Stimulated activated CD4-positive, alpha-beta T cell treated with anti-CD3 and anti-CD28 coated beads, Interleukin-4, amount 100 ng/mL, for 4 hours (primary cell): ENCODE measurements around the gene PABPC3.

Source experiments
- DNase-seq, 2 experiments: peaks; one replicate each; pipeline ENCODE4 v3.0.0-alpha.2; 2020

PABPC3 gene

DNA sequence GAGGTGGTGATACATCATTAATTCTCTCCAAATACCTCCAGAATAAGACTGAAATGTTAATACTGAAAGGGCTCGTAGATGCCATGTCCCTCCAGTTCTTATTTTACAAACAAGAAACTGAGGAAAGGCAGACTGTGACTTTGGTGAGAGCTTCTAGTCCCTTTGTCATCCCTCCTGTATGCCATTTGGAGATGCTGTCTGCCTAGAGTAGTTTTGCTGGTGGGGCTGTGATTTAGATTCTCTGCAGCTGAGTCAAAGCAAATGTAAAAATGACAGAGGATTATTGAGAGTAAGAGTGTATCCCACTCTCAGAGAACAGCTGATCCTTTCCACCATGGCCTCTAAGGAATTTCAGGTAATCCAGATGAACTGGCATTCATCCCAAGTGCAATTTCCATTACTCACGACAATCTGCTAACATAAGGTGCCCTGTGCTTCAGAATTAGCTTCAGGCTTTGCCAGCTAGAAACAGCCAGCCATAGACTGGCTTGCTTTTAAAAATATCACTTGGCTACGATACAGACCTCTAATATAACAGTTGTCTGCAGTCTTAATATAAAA is 16.8 kb downstream of the PABPC3 start:
- no peak for DNase-seq

DNA sequence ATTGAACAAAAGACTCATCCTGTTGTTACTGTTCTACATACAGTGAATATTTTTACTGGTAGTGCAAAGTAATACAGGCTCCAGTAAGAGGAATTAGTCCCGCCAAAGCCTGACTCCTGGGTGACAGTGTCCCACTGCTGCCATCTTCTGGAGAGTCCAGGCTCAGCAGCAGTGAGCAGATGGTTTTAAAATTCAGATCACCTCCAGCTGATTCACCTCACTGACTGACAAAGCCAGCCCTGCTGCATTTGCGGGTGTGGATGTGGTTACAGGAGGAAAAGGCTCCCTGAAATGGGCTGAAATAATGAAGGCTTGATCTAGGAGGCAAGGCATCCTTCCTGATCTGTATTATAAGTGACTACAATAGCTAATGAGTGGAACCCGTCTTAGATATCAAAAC is 18.3 kb downstream of the PABPC3 start:
- peak; percentile 36 to 38 for DNase-seq

DNA sequence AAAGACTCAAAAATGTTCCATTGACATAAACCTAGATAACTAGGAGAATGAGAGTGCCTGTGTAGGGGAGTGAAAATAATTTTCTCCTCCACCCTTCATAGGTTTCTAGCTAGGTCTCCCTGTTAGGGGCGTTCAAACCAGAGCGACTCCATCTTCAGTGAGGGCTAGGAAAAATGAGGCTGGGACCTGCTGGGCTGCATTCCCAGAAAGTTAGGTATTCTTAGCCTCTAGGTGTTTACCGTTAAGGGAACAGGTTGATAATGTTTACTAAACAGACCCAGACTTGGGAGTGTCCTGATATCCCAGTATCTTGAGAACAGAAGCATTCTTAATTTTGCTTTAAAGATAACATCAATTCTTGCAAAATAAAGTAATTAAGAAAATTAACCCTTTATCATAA is 20.1 kb downstream of the PABPC3 start:
- DNase-seq = no peak

DNA sequence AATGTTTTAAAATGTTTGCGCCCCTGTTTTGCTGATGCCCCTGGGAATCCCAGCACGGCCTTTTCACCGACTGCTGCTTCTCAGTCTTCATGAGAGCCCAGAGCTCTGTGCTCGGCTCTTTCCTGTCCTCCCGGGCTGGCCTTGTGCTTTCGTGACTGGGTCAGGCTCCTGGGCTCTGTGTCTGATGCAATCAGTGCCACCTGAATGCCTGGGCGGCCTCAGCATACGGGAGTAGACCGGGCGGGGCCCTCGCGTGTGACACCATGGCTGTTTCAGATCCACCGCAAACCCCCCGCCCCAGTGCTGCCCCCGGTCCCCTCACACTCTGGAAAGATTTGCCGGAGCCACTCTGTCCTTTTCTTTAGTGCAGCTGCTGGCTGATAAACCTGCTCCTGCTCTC is 21.4 kb downstream of the PABPC3 start:
- no peak for DNase-seq

DNA sequence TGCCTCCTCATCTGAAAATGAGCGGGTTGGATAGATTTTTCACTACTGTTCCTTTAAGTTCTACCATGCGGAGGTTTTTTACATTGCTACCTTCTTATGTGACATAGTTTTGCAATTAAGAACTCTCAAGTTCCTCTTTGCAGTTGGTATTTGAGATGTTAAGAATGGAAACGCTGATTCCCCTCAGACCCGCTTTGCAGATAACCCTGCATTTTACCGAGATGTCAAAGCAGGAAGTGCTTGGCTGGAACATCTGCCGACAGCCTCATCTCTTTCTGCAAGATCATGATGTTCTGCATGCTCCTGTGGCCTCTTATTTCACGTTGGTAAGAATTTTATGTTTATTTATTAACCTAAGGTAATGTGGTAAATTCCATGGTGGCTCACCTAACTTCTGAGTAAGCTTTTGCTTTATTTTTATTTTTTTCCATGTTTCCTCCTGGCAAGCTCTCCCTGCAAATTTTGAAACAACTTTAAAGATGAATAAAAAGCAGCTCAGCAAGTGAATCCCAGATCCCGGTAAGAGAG is 22.5 kb downstream of the PABPC3 start:
- DNase-seq = no peak

DNA sequence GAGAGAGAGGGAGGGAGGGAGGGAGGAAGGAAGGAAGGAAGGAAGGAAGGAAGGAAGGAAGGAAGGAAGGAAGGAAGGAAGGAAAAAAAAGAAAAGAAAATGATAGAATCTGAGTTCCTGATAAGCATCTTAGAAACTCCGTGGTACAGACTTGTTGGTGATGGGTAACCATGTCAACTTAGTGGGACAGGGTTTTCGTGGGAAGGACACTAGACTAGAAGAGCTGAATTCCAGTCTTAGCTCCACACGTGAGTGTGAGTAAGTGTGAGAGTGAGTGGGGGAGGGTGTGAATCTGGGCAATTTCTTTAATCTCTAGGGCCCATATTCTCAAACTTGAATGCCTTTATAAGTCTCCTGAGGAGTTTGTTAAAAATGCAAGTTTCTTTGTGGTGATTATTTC is 35.0 kb downstream of the PABPC3 start:
- no peak for DNase-seq

DNA sequence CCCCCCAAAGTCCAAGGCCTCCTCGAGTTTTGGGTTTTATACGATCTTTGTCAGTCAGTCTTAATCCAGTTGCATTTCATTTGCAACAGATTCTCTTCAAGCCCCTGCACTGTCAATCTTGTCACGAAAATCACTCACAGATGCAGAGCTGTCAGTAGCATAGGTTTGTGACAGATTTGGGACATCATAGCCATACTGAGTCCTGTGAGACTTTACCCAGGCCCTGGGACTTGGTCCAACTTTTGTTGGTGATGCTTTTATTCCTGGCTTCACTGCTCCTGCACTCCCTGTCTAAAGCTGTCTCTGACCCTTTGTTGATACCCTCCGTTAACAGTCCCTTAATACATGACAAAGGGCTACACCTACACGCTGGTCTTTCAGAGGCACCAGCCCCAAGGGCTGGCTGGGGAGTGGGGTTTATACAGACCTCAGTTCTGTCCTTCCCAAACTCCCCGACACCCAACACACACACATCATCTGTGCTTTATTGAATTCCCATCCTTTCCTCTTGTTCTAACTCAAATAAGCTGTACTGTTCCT is 36.0 kb downstream of the PABPC3 start:
- no peak for DNase-seq

DNA sequence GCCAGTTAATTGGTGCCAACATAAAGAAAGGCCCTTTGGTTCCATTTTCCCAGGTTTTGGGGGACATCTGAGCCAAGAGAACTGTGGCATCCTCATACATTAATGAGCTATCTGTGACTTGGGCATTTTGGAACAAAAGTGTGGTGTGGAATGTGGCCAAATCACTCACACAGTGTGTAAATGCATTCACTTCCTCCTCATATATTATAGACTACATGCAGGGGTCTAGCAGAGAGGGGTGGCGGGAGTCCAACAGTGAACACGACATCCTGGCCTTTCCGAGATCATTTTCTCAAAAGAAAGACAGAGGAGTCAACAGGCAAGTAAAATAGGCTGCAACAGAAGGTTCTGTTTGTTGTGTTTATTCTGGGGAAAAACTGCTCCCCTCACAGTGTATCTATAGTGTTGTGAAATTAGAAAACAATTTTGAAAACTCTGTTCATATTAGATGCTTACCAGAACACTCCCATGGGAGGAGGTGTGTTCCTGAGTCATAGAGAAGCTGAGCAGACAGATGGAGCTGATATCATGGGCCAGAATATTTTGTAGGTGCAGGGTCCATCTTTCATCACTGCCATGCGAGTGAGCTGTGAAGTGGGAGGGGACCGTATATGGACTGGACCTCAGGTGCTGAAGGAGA is 36.9 kb downstream of the PABPC3 start:
- no peak for DNase-seq

DNA sequence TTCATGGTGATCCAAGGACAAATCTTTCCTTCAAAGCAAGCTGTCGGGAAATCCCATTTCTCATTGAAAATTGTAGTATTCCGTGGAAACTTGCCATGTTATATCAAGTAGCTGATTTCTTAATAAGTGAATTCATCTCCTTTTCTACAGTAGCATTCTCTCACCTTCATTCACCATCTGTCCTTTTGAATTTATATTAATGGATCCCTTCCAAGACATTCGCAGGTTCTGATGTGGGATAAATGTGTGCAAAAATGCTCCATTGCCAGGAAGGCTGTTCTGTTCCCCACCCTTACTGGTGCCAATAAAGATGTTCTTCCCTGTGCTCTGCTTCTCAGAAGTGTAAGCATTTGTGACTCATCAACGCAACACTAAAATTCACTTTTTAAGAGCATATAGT is 40.0 kb downstream of the PABPC3 start:
- no peak for DNase-seq

DNA sequence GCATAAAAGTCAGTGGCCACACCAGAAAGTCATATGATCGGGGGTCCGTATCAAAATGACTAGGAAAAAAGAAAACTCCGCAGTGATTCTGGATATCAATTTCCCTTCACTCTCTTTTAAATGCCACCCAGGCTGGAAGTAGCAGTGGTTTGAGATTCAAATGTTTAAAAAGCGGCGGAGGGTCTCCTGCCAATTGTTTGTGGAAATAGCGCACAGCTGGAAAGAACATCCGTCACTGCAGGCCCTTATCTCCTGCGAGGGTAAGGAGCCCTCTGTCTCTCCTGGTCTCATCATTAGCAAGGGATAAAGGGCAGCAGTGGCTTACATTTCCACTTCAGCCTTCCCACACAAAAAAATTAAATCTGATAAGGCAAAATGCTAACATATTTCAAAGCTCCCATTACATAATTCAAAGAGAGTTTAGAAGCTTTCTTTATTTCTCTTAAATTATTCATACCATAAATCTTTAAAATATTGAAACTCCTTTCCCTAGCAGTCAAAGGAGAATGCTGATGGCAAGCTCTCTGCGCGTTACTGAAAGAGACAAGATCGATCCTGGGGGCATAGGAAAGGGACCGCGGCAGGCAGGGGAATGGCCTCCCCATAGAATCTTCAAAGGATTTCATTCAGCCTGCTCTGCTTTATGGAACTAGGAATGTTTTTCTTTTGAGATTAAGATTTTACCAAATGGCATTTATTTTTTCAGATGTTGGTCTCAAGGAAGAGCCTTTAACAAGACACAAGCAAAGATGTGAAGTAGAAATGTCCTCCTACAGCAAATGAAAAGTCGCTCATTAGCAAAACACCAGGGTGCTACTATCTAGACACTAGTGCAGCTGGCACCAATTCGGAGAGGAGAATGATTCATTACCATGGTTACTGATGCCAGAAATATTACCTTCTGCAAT is 41.2 kb downstream of the PABPC3 start:
- no peak for DNase-seq

DNA sequence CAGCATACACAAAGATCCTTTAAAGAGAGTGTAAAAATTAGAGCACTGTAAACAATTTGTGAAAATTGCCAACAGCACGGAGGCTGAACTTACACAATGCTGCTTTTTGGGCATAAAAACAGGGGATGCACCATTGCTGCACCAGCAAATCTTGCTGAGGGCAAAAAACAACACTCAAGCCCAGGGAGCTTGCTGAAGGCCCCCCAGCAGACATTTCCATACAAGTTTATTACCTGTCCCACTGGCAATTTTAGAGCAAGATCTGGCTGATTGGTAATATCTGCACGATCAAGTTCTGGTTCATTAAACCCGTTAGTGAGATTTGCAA is 41.8 kb downstream of the PABPC3 start:
- no peak for DNase-seq

DNA sequence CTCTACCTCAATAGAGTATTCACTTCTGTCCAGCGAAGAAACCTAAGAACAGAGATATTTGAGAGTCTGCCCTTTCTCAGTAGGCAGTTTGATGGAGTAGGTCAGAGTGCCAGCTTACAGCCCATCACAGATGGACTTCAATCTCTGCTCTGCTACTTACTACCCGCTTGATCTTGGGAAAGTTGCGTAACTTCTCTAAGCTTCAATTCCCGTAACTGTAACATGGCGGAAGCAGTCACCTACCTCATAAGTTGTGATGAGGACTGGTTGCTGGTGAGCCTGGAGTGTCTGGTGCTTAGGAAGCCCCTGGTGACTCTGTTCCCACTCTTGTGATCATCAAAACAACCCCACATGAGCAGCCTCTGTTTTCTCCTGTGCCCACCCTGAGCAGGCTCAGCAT is 45.1 kb downstream of the PABPC3 start:
- no peak for DNase-seq

DNA sequence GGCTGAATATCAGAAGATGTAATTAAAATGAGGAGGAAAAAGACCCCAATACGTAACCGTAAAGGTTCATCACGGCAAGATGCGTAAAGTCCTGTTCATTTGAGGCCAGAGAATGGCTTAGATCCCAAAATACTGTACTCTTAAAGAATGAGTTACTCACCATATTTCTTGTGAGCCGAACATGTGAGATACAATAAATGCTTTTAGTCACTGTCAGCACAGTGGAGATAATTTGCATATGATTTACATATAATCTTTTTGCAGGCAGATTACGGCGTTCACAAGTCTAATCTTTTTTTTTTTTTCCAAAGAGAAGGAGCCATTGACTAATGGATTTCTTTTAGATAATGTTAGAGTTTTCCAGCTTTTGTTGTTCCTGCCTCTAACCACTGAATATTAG is 47.8 kb downstream of the PABPC3 start:
- no peak for DNase-seq

DNA sequence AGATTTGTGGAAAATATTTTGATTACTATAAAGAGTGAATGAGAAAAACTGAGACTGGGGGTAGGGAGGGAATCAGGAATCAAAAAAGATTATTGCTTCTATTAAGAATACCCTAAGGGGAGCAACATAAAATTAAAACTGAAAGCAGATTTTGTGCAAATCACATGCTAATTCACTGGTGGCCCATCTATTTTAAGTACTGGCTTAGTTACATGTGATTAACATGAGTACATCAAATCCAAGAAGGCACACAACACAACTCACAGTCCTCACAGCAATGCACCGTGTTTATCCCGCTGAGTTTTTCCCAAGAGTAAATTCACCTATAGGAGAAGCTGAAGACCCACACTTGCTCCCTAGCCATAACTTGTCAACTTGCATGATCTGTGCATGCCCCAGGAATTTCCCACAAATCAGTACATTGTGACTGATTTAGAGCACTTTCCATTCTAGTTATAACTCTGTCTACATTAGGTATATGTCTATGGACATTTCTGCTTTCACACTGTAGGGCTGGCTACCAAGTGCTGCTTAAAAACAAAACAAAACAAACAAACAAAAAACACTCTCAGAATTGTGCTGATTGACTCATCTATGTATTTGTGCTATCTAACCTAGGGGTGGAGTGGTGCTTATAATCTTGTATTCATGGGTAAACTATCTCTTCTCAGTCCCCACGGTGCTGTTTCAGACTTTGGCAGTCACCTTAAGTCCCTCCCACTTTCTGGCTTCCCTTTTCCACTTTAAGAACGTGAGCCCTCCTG is 51.9 kb downstream of the PABPC3 start:
- no peak for DNase-seq

DNA sequence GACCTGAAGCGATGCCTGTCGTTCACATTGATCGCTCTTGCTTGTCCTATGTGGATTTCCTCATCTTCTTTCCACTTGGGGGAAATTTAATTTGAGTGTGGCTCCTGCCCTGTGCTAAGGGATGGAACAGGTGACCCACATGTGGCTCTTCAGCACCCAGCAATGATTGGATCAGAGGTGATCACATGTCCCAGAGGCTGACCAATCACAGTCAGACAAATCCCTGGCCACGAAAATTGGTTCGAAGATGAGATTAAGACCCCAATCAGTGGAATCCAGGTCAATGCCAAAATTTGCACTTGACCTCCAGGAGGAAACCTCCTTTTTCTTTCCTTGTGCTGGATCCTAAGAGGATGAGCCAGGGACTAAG is 52.5 kb downstream of the PABPC3 start:
- DNase-seq = no peak
